Measurements from ENCODE around the gene RHBDL1.

RHBDL1 gene

GRCh38 chr16:721765-722540 is 46.5 kb downstream of the RHBDL1 start:
- DNase-seq = no peak

GRCh38 chr16:722835-723633 is 47.6 kb downstream of the RHBDL1 start:
- DNase-seq = no peak

- DNase-seq = no peak
Observed at GRCh38 chr16:723695-724094, 48.2 kb downstream of the RHBDL1 start.

- no peak for DNase-seq
Observed at GRCh38 chr16:724188-725040, 48.9 kb downstream of the RHBDL1 start.

- no peak for DNase-seq
Observed at GRCh38 chr16:725041-725376, 49.5 kb downstream of the RHBDL1 start.

GRCh38 chr16:725463-726187 is 50.2 kb downstream of the RHBDL1 start:
- DNase-seq = no peak

GRCh38 chr16:726188-726437 is 50.6 kb downstream of the RHBDL1 start:
- no peak for DNase-seq

- DNase-seq = peak in 1 of 2 experiments; percentile 43
Observed at GRCh38 chr16:726438-727290, 51.2 kb downstream of the RHBDL1 start, which contains the start of the genes CCDC78 and HAGHL. CCDC78 (minus strand) TSS chr16:726443; CDS start chr16:726367, 76 bp downstream. HAGHL (plus strand) TSS chr16:727106; CDS start chr16:727510, 404 bp downstream.

- no peak for DNase-seq
Observed at GRCh38 chr16:727291-727977, 52.0 kb downstream of the RHBDL1 start.
